ENCODE results near the gene TNS2. TPM values are rescaled to one million over a fixed set of nuclear protein-coding genes. Genes with fewer than 3 reads are reported as not detected.
"Not testable (repeated sequence)": the region's sequence is repeated elsewhere in the genome, so short reads cannot be mapped to it uniquely, and the experiment has no call there.

The TNS2 gene
- total RNA-seq, 2 donors from 2014 or later, result 66.5 to 180 TPM

- 91% methylated on average over 7 of the region's 7 CpGs for WGBS
- intact Hi-C loops (cut with DNase I), result loop anchor here (5.0 kb wide), 1 partner anchor 46 kb away; no protein-coding TSS in a partner anchor
- DNase-seq (ENCODE audit: low spot score), result no peak
Measured at GRCh38 chr12:53105712-53106439, 56.0 kb downstream of the TNS2 start.

GRCh38 chr12:53107122-53107521, 57.3 kb downstream of the TNS2 start:
- TF ChIP-seq POLR2A (IDR thresholded peaks at IDR 0.05), result no peak
- no peak for TF ChIP-seq CTCF (IDR thresholded peaks at IDR 0.05)
- TF ChIP-seq POLR2AphosphoS5 (IDR thresholded peaks at IDR 0.05), result no peak
- H3K9me3 ChIP-seq, result no peaks in the 10 kb centered on the region
- intact Hi-C loops (cut with DNase I), result loop anchor here (5.0 kb wide), 1 partner anchor 45 kb away; no protein-coding TSS in a partner anchor
- H3K4me3 ChIP-seq, result no peak overlapping the region
- no peaks in the 10 kb centered on the region for H3K4me1 ChIP-seq (replicated peaks)
- no peak for DNase-seq (ENCODE audit: low spot score)
- no peaks in the 10 kb centered on the region for H3K36me3 ChIP-seq
- WGBS, result 53% methylated on average over 7 of the region's 7 CpGs
- H3K27ac ChIP-seq, result no peak overlapping the region
- no peaks in the 10 kb centered on the region for H3K27me3 ChIP-seq (replicated peaks; ENCODE audit: insufficient read depth)

More at GRCh38 chr12:53105712-53106439, 56.0 kb downstream of the TNS2 start:
- H3K9me3 ChIP-seq, result no peaks in the 10 kb centered on the region
- no peak overlapping the region for H3K27ac ChIP-seq
- no peak overlapping the region for H3K4me3 ChIP-seq
- no peaks in the 10 kb centered on the region for H3K36me3 ChIP-seq
- no peaks in the 10 kb centered on the region for H3K27me3 ChIP-seq (replicated peaks; ENCODE audit: insufficient read depth)
- TF ChIP-seq CTCF (IDR thresholded peaks at IDR 0.05), result no peak
- TF ChIP-seq POLR2AphosphoS5 (IDR thresholded peaks at IDR 0.05), result no peak
- TF ChIP-seq POLR2A (IDR thresholded peaks at IDR 0.05), result no peak
- H3K4me1 ChIP-seq (replicated peaks), result no peaks in the 10 kb centered on the region

GRCh38 chr12:53112431-53112830, 62.6 kb downstream of the TNS2 start:
- H3K9me3 ChIP-seq; H3K4me1 ChIP-seq (replicated peaks); DNase-seq (ENCODE audit: low spot score); H3K27me3 ChIP-seq (replicated peaks; ENCODE audit: insufficient read depth); intact Hi-C loops (cut with DNase I); H3K27ac ChIP-seq; H3K36me3 ChIP-seq; H3K4me3 ChIP-seq: not testable (repeated sequence)
- WGBS, result 89% methylated on average over 7 of the region's 7 CpGs

GRCh38 chr12:53113136-53113705, 63.4 kb downstream of the TNS2 start:
- 62% methylated on average over 12 of the region's 12 CpGs for WGBS
- TF ChIP-seq POLR2AphosphoS5 (IDR thresholded peaks at IDR 0.05), result no peak
- no peak for TF ChIP-seq CTCF (IDR thresholded peaks at IDR 0.05)
- no peak for TF ChIP-seq POLR2A (IDR thresholded peaks at IDR 0.05)
- Histone ChIP-seq H3K36me3 (no peaks in the 10 kb centered on the region), H3K27me3 (replicated peaks; ENCODE audit: insufficient read depth) (no peaks in the 10 kb centered on the region), H3K4me1 (replicated peaks) (no peaks in the 10 kb centered on the region), H3K4me3 (no peak overlapping the region), H3K9me3 (no peaks in the 10 kb centered on the region), H3K27ac (no peak overlapping the region)
- DNase-seq (ENCODE audit: low spot score), result no peak
- intact Hi-C loops (cut with DNase I), result no loop called here

GRCh38 chr12:53113951-53114350, 64.1 kb downstream of the TNS2 start:
- intact Hi-C loops (cut with DNase I), result no loop called here
- H3K27me3 ChIP-seq (replicated peaks; ENCODE audit: insufficient read depth), result no peaks in the 10 kb centered on the region
- no peak for DNase-seq (ENCODE audit: low spot score)

More at GRCh38 chr12:53113951-53114350, 64.1 kb downstream of the TNS2 start:
- H3K27ac ChIP-seq, result no peak overlapping the region
- H3K36me3 ChIP-seq, result no peaks in the 10 kb centered on the region
- H3K4me3 ChIP-seq, result no peak overlapping the region
- TF ChIP-seq POLR2AphosphoS5 (IDR thresholded peaks at IDR 0.05), result no peak
- H3K9me3 ChIP-seq, result no peaks in the 10 kb centered on the region
- no peaks in the 10 kb centered on the region for H3K4me1 ChIP-seq (replicated peaks)

Small RNA genes within 50 kb of the gene (microRNA-seq; reads per million reads assigned to microRNA genes)
- gene MIR6757, result 0.50 reads per million

Small RNA genes within 50 kb of the gene (small RNA-seq; reads per million reads assigned to genes)
- gene MIR6757, result 0 reads per million in 2 donors

Other genes with a start within 250 kb of the TNS2 start
- gene KRT4, start 235.9 kb upstream of the TNS2 start, total RNA-seq, result 10 to 100 TPM in 1 of 2 donors, 1 to 10 TPM in 1; 6.4 to 12.7 TPM
- not detected for gene KRT79, start 215.8 kb upstream of the TNS2 start, total RNA-seq
- 1 to 10 TPM in 1 of 2 donors, not detected in 1; 1.0 TPM for gene KRT78, start 201.1 kb upstream of the TNS2 start, total RNA-seq
- 100 to 1,000 TPM; 182 to 536 TPM for gene KRT8, start 145.0 kb upstream of the TNS2 start, total RNA-seq
- 100 to 1,000 TPM; 211 to 737 TPM for gene KRT18, start 100.9 kb upstream of the TNS2 start, total RNA-seq
- 100 to 1,000 TPM; 419 to 458 TPM for gene EIF4B, start 43.6 kb upstream of the TNS2 start, total RNA-seq
- 10 to 100 TPM; 38.7 to 54.4 TPM for gene SPRYD3, start 29.3 kb downstream of the TNS2 start, total RNA-seq
- gene IGFBP6, start 47.6 kb downstream of the TNS2 start, total RNA-seq, result 100 to 1,000 TPM; 189 to 532 TPM
- under 1 TPM; 0.14 to 0.28 TPM for gene SOAT2, start 53.4 kb downstream of the TNS2 start, total RNA-seq
- 10 to 100 TPM; 17.0 to 19.1 TPM for gene ZNF740, start 130.7 kb downstream of the TNS2 start, total RNA-seq
- gene CSAD, start 130.9 kb downstream of the TNS2 start, total RNA-seq, result 10 to 100 TPM; 30.8 to 92.5 TPM
- 1 to 10 TPM; 1.2 to 1.7 TPM for gene ITGB7, start 157.2 kb downstream of the TNS2 start, total RNA-seq
- gene RARG, start 182.1 kb downstream of the TNS2 start, total RNA-seq, result 10 to 100 TPM; 28.9 to 30.4 TPM
- gene ESPL1, start 218.2 kb downstream of the TNS2 start, total RNA-seq, result 1 to 10 TPM in 1 of 2 donors, under 1 TPM in 1; 0.55 to 6.1 TPM
- 100 to 1,000 TPM; 552 to 673 TPM for gene PFDN5, start 245.5 kb downstream of the TNS2 start, total RNA-seq
- 10 to 100 TPM; 48.1 to 75.4 TPM for gene MYG1, start 249.6 kb downstream of the TNS2 start, total RNA-seq

Data from prostate gland (tissue), 2 donors.